GM12891 (cell line): ENCODE results near the gene C3orf20.

ENCODE experiments used
- POU2F2 ChIP-seq: IDR thresholded peaks from 2 replicates; pipeline ENCODE4 v1.6.1; 2011; ENCODE audit warnings: low read depth, mild to moderate bottlenecking, control low read depth, low read length, moderate library complexity
- TAF1 ChIP-seq: IDR thresholded peaks from 2 replicates; pipeline ENCODE4 v1.6.1; 2011; ENCODE audit warnings: low read depth, low read length, control low read depth

DNA sequence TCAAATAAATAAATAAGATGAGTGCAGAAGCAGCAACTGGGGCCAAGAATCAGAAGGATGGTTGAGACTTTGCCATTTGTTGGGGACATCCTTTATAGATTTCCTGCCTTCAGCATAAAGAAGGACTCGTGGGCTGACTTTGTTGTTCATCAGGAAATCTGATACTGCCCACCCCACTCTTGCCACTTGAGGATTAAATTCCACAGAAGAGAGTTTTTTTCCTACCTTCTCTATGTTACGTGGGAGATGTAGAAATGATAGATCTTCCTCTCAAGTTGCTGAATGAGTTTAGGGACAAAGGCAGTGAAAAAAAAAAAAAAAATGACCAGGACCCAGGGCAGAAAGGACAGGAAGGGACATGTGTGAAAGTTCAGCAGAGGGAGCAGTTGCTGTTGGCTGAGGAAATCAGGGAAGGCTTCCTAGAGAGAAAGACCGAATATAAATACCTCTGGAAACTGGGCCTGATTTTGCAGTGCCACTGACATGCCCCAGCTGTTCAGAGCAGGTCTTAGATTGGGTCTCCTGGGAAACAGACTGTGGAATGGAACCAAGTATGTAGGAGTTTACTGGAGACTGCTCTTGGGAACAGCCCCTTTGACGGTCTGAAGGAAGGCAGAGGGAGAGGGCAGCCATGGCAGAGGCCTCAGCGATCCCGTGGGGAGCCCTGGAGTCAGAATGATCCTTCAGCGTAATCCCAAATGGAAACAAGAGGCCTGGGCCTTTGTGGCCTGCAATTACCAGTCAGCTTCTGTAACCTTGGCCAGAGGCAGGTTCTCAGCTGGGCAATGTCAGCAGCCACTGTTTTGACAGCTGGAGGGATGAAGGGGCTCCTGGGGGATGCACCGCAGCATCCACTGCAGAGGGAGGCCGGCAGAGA lies 50.9 kb downstream of the C3orf20 start:
- no peak for TF ChIP-seq POU2F2
- TF ChIP-seq TAF1: no peak
